ACHN (cell line): ENCODE data around the gene NOL7.
A peak's percentile ranks its signal among the peaks of the same experiment; 100 is the strongest.

ENCODE experiments used
- DNase-seq: peaks from one replicate; pipeline ENCODE4 v3.0.0-alpha.2; 2015
- in situ Hi-C: cut with HindIII; loops from 2 replicates; pipeline ENCODE4 v1.10.0; 2017; ENCODE audit warnings: low sequenced_read_pairs, low pct_ligation_motif_present, low pct_unique_long_range_greater_than_20kb

Gene NOL7

DNA sequence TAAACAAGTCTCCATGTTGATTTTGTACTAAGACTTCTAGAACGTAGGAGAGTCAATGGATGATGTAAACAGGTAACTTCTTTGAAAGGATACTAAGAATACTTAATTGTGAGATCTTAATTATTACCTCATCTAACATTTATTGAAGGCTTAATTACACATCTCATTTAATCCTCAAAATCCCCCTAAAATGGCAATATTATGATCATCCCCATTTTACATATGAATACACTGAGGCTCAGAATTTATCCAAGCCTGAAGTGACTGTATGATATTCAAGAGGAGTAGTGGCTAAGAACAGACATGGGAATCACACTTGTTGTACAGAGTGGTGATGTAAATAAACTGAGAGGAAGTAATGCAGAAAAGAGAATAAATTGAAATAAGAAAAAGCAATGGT lies 22.9 kb downstream of the NOL7 start:
- in situ Hi-C loops = no loop called here
- DNase-seq = no peak

DNA sequence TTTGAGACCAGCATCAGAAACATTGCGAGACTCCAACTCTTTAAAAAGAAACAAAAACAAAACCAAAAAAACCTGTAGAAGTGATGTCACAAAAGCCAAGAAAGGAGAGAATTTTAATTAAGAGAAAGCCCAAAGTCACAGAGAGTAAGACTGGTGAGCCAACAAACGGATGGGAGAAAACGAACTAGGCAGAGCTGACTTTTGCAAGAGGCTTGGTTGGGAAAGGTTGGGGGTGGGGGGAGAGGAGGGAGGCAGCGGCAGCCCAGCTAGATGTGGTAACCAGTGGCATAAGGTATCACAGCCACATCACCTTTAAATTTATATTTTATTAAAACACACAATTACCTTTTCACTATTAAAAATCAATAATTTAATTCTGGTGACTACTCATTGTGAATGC lies 23.5 kb downstream of the NOL7 start:
- in situ Hi-C loops = no loop called here
- no peak for DNase-seq

DNA sequence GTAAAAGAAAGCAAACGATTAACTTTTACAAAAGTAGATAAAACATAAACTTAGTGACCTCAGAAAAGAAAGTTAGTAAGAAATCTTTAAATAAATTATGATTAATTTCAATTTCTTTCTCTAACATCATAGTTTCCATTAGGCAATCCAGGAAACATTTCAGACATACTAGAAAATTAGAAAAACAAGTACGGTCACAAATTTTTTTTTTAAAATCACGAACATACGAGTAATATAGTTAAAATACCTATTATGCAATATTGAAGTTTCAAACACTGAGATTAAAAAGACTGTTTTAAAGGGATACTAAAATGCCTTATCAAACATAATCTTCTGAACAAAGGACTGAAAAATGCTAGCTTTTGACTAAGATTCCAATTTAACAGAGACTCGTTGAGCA lies 26.2 kb downstream of the NOL7 start:
- in situ Hi-C loops = no loop called here
- no peak for DNase-seq

DNA sequence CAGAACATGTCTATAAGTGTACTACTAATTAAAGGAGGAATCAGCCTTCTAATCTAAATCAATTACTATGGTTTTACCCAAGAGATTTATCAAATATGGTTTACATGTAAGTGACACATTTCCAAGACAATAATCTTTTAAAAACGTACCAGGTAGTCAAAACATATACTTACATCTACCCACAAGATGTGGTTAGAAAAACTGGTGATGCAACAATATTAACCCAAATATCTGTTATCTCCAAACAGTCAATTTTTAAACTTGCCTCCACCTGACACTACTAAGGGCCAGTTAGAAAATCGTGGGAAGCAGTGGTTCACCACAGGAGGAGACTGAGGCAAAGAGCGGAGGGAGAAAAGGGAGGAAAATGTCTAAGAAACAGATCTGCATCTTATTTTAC lies 28.0 kb downstream of the NOL7 start:
- in situ Hi-C loops = no loop called here
- DNase-seq = no peak

DNA sequence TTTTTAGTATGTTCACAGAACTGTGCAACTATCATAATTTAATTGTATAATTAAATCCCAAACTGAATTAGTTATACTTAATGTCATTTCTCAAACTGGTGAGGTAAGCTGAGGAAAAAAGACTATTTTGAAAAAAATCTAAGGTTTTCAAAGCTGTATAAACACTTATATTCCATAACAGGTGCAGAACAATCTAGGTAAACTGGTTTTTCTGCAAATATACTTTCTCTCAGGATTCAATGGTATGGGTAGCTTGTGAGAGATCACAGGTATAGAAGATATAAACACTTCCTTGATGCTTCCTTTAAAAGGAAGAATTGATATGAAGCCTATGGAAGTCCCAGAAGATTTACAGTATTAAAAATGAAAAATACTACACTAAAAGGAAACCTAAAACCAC lies 33.7 kb downstream of the NOL7 start:
- in situ Hi-C loops = no loop called here
- DNase-seq = no peak

DNA sequence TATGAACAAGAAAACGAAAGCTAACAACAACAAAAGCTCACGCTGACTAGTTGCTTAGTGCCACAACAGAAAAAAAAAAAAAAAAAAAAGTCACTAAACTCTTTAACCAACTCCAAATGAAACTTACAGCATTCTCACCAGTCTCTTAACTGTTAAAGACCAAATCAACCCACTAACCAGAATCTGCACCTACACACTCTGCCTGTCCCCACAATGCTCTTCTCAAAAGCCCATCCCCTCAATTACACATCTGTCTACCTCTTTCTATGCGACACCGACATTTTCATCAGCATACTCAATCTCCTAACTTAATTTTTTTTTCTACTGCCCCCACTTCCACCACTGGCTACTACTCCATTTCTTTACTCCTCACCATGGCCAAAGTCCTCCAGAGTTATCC lies 34.3 kb downstream of the NOL7 start:
- no peak for DNase-seq
- in situ Hi-C loops = no loop called here

DNA sequence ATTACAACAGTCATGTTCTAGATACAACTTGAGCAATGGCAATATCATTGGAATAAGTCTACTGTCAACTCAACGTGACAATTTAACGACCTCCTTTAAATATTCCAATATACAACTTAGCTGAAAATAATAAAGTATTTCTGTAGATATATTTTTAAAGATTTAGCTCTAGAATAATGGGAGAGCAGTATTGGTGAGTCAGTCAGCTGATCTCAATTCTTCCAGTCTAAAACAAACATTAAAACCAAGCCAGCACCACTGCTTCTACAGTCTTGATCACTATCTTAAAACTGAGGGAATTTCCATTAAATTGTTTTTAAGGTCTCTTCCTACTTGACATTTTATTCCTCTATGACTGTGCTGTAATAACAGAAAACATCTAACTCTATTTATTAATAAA lies 38.2 kb downstream of the NOL7 start:
- no peak for DNase-seq

DNA sequence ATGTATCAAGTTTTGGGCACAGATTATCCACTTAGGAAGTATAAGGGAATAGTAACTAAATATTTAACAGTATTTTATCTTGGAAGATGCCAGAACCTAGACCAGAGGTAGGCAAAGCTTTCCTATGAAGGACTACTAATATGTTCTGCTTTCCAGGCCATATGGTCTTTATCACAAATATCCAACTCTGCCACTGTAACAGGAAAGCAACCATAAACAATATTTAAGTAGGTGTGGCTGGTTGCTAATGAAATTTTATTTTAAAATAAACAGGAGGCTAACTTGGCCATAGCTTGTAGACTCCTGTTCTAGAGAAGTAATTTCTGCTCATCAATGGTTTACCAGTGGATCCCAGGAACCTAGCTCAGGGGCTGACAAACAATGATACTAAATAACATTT lies 39.4 kb downstream of the NOL7 start:
- in situ Hi-C loops = no loop called here
- no peak for DNase-seq

More for the DNA sequence above, 38.2 kb downstream of the NOL7 start:
- in situ Hi-C loops = no loop called here

DNA sequence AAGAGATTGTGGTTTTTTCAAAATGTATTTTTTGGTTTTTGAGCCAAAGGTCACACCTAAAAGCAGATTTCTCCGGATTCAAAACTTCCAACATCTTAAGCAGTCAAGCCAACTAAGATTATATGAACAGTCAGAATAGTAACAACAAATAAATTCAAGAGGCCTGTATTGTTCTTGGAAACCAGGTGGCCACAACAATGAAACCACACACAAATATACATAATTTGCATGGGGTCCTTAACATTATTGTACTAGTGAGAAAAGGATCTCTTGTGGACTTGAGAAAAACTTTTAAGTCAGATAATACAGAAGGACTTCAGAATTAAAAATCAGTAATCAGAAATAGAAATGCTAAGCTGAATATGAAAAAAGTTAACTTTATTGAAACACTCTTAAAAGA lies 40.6 kb downstream of the NOL7 start:
- in situ Hi-C loops = no loop called here
- DNase-seq = no peak

DNA sequence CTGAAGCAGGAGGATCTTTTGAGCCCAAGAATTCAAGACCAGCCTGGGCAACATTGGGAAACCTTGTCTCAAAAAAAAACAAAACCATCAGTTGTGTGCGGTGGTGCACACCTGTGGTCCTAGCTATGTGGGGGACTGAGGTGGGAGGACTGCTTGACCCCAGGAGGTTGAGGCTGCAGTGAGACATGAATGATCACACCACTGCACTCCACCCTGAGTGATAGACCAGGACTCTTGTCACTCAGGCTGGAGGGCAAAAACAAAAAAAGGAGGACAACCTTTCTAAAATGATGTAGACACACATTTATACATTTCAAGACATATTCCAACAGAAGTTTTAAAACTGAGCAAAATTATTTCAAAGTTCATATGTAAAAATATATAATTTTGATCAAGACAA lies 45.1 kb downstream of the NOL7 start:
- in situ Hi-C loops = no loop called here
- DNase-seq = no peak

DNA sequence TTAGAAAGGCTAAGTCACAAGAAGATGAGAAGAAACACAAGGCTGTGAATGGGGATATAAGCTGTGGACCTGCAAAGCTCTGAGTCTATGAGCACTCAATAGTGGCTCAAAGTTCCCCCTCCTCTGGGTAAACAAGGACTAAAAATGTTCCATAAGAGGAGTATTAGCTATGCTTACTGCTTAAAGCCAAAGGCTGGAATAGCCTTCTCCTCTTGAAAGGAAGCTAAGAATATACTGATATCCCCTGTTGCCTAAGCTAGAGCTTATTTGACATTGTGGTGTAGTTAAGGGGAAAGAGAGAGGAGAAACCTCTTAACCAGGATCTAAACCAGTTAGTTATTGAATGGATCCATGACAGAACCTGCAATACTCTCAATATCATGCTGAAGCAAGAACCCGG lies 45.8 kb downstream of the NOL7 start:
- in situ Hi-C loops = no loop called here

DNA sequence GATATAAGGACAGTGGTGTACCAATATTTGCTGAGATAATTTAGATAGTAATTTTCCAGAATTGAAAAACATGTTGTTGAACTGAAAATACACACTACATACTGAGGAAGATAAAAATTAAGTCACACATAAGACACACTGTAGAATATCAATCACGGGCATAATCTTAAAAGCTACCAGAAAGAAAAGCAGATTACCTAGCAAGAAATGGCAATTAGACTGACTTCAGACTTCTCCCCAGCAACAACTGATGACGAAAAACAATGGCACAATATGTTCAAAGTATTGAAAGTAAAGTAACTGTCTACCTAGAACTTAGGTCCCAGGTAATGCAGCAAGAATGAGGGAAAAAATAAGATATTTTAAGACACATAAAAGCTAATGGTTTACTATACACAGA lies 46.5 kb downstream of the NOL7 start:
- in situ Hi-C loops = no loop called here
- DNase-seq = no peak

More for the DNA sequence above, 45.8 kb downstream of the NOL7 start:
- DNase-seq = no peak

DNA sequence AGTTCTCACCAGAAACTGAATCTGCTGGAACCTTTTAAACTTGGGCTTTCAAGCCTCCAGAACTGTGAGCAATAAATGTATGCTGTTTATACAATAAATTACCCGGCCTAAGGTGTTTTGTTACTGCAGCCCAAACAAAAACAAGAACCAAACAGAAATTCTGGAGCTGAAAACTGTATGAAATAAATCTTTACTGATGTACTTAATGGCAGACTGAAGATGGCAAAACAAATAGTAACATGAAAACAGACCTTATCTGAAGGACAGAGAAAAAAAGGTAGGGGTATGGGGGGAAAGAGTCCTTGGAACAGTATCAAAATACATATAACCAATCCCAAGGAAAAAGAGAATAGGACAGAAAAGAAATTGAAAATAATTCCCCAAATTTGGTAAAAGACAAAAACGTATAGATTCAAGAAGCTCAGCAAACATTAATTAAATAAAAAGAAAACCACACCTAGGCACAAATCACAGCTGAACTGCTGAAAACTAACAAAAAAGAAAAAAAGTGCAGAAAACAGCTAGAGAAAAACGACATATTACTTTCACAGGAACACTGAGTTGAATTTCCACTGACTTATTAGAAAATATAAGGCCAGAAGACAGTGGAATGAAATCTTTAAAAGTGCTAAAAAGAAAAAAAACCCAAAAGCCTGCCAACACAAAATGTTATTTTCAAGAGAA lies 47.7 kb downstream of the NOL7 start:
- no peak for DNase-seq
- in situ Hi-C loops = no loop called here

DNA sequence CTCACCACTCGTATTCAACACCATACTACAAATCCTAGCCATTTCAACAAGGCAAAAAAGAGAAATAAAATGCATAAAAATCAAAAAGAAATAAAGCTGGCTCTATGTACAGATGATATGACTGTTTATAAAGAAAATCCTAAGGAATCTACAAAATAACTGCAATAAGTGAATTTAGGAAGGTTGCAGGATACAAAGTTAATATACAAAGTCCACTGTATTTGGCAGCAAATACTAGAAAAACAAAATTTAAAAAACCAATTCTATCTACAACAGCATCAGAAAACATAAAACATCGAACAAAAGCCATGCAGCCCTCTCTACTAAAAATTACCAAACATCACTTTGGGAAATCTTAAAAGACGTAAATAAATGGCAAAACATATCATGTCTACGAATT lies 48.9 kb downstream of the NOL7 start:
- in situ Hi-C loops = no loop called here
- no peak for DNase-seq

DNA sequence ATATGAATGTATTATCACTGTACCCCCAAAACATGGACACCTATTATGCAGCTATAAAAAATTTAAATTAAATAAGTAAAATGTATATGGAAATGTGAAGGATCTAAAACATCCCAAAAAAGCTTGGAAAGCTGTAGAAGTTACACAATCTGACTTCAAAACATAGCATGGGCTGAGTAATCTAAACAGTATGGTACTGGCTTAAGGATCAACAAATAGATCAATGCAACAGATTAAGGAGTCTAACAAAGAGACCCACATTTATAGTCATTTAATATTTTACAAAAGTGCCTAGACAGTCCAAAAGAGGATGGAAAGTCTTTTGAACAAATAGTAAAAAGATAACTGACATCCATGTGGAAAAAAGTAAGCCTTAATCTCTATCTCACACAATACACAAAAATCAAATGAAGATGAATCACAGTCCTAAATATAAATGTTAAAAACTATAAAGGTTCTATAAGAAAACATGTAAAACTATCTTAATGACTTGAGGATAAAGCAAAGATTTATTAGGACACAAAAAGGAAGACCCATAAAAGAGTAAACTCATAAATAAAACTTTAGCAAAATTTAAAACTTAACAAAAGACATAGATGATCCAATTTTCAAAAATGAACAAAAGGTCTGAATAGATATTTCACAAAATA lies 49.7 kb downstream of the NOL7 start:
- in situ Hi-C loops = no loop called here
- DNase-seq = no peak

DNA sequence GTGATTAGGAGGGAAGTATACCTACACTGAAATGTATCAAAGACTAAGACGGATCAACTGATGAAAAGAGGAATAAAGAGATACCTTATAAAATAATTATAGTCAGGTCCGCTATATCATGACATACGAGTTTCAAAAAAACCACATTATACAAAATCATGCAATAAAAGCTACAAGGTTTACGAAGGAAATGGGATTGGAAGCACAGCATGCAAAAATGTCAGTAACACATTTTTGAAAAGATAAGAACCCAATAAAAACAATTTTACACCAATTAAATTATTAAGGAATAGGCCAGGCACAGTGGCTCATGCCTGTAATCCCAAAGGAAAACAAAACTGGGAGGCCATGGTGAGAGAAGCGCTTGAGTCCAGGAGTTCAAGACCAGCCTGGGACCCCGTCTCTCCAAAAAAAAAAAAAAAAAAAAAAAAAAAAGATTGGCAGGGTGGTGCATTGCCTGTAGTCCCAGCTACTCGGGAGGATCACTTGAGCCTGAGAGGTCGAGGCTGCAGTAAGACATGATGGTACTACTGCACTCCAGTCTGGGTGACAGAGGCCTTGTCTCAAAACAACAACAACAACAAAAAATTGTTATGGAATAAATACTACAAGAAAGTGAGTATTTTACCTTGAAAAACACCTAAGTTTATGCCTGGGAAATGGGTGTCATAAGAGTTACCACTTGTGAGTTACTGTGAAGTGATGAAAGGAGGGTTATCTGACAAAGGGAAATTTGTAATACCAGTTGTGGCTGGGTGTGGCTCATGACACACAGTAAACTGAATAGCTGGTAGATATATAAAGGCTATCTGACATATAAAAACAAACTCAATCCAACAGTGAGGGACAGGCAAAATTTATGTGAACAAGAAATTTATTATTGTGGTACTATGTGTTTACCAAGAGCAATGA lies 51.3 kb downstream of the NOL7 start:
- DNase-seq = no peak
- in situ Hi-C loops = no loop called here

DNA sequence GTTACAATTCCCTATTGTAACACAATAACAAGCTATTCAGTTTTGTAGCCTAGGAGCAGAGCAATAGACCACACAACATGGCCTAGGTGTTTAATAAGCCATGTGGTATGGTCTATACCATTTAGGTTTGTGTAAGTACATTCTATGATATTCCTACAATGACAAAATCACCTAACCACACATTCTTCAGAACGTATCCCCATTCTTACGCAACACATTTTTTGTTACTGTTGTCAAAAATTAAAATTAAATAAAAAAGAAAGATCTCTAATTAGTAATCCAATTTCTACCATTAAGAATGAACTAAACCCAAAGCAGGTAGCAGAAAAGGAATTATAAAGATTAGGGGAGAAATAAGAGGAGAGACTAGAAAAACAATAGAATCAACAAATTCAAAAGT lies 52.5 kb downstream of the NOL7 start:
- no peak for DNase-seq
- in situ Hi-C loops = no loop called here

DNA sequence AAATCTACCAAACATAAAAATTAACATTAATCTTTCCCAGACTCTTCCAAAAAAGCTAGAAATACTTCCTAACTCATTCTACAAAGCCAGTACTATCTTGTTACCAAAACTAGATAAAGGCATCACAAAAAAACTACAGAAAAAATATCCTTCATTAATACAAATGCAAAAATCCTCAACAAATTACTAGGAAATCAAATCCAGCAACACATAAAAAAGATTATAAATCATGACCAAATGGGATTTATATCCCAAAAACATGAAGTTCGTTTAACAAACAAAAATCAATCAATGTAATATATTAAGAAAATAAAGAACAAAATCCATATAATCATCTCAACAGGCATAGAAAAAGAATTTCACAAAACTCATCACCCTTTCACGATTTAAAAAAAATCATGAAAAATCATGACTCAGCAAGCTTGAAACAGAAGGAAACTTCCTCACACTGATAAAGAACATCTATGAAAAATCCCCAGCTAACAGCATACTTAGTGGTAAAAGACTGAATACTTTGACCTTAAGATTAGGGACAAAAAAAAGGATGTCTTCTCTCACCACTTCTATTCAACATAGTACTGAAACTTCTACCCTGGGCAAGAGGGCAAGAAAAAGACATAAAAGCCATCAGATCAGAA lies 53.3 kb downstream of the NOL7 start:
- in situ Hi-C loops = no loop called here
- peak; percentile 37 for DNase-seq

DNA sequence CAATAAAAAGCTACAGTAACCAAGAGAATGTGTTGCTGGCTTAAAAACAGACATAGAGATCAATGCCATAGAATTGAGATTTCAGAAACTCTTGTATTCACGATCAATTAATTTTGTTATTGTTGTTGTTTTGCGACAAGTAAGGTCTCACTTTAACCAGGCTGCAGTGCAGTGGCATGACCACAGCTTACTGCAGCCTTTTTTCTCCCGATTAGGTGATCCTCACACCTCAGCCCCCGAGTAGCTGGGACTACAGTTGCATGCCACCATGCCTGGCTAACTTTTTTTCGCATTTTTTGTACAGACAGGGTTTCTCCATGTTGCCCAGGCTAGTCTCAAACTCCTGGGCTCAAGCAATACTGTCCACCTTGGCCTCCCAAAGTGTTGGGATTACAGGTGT lies 54.3 kb downstream of the NOL7 start:
- in situ Hi-C loops = no loop called here
- DNase-seq = no peak
